SKM-1 (cell line): ENCODE data around the gene TMEM14A.
A peak's percentile ranks its signal among the peaks of the same experiment; 100 is the strongest.
"Not testable (repeated sequence)": the region's sequence is repeated elsewhere in the genome, so short reads cannot be mapped to it uniquely, and the experiment has no call there.

Source experiments
- DNase-seq: peaks from one replicate; lab custom pipeline; 2025; ENCODE audit not compliant: unreplicated experiment; lab: John Stamatoyannopoulos, UW

The TMEM14A gene

DNA sequence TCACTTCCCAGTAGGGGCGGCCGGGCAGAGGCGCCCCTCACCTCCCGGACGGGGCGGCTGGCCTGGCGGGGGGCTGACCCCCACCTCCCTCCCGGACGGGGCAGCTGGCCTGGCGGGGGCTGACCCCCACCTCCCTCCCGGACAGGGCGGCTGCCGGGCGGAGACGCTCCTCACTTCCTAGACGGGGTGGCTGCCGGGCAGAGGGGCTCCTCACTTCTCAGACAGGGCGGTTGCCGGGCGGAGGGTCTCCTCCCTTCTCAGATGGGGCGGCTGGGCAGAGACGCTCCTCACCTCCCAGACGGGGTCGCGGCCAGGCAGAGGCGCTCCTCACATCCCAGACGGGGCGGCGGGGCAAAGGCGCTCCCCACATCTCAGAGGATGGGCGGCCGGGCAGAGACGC, 15.0 kb upstream of the TMEM14A start:
- not testable (repeated sequence) for DNase-seq

DNA sequence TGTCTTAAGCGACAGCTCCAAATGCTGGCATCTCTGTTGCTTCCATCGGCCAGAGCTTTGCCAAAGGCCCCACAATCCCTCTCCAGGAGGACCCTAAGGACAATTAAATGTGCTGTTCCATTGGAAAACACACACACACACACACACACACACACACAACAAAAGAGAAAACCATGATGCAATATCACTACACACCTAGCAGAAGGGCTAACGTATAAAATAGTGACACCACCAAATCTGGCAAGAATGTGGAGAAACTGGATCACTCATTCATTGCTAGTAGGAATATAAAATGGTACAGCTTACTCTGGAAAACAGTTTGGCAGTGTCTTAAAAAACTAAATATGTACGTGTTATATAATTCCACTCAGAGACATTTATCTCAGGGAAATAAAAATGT, 13.0 kb upstream of the TMEM14A start:
- DNase-seq, result no peak

DNA sequence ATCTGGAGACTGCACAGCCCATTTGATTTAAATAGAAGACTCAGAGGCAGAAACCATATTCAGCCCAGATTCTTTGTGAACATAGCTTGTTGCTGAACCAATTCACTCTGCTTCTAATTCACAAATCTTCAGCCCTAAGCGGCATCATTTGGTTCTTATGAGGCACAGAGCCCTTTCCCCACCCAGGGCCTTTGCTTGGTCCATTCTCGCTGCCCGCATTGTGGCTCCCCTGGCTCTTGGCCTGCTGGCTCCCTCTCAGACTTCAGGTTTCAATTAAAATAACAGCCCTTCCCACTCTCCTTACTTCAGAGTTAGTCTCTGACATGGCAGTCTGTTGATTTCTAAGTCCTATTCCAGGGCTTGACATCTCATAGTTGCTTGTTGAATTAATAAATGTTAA, 9.4 kb upstream of the TMEM14A start:
- DNase-seq, result no peak

- DNase-seq, result no peak
These were observed 8.9 kb upstream of the TMEM14A start for GRCh38 chr6:52662031-52662430.

GRCh38 chr6:52663120-52663935, 7.6 kb upstream of the TMEM14A start:
- peak; percentile 81 for DNase-seq

GRCh38 chr6:52663936-52664185, 7.1 kb upstream of the TMEM14A start:
- DNase-seq, result no peak

DNA sequence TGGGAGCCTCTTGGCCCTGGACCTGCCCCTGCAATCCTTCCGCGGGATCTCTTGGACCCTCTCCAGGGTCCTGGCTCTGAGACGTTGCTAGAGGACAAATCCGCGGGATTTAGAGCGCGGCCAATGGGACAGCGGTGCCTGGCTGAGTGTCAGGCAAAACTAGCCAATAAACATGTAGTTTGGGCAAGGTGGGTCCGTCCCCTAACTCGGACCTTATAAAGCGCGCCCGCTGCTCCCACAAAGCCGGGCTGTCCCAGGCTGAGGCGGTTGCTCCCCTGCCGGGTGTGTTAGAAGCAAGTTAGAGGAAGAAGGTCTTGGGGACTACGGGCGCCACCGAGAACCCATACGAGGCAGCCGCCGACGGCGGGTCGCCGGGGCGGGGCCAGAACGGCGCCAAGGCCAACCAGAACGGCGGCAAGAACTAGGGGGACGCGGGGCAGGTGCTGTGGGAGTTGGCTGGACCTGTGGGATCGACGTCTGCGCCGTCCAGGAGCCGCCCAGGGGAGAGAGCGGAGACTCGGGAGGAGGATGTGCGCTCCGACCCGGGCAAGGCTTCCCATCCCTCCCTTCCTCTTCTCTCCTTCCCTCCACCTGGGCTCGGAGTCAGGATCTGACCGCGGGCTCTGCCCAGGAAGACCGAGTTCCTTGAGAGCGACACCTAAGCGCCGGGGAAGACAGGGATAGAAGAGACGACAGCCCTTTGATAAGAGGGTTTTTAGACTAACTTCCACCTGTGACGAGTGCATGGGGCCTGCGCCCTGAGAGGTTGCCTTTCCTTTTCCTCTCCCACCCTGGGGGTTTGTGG, 6.5 kb upstream of the TMEM14A start:
- DNase-seq, result peak; percentile 81

- no peak for DNase-seq
These were observed 5.8 kb upstream of the TMEM14A start for GRCh38 chr6:52664991-52665686.

DNA sequence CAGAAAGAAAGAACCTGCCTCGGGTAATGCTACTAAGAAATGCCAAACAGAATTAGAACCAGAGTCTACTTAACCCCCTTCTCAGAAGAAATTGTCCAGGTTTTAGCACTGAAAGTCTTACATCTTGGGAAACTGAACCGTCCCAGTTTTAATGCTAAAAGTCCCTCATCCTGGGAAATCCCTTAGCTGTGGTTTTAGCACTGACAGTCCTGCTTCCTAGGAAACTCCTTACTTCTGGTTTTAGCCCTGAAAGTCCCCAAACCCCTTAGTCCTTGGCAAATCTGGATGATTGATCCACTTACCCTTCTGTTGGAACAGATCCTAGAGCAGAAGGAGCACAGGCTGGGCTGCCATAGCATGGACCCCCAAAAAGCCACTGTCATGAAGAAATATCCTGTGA, 4.8 kb upstream of the TMEM14A start:
- no peak for DNase-seq

GRCh38 chr6:52666523-52666922, 4.4 kb upstream of the TMEM14A start:
- DNase-seq, result no peak

DNA sequence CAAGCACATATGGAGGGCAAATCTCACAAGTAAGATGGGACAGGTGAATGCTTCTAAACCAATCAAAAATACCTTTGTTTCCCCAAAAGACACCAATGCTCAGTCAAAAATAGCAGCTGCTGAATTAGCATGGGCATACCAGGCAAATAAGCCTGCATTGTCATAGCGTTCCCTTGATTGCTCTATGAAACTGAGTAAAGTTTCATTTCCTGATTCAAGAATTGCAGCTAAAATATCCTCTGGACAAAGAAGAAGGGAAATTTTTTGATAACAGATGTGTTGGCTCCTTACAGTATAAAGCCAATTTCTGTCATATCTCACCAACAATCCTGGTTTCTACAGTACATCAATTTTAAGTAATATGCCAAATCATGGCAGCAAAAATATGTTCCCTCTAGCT, 3.3 kb upstream of the TMEM14A start:
- DNase-seq, result no peak

DNA sequence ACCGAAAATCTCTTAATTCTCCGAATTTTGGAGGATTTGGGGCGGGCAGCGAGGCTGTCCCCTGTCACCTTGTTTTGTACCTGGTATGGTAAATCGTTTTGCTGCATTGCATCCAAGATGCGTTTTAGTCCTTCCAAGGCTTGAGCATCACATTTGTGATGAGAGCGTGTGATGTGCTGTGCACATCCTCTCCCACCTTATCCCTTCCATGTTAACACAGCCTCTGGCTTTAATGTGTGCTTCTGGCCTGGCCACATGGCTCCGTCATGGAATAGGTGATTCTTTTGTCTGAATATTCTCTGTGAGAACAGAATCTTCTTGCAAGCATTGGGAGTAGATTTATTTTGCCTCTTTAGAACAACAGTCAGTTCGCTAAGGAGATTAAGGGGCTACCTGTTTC, 763 bp downstream of the TMEM14A start:
- DNase-seq, result no peak

DNA sequence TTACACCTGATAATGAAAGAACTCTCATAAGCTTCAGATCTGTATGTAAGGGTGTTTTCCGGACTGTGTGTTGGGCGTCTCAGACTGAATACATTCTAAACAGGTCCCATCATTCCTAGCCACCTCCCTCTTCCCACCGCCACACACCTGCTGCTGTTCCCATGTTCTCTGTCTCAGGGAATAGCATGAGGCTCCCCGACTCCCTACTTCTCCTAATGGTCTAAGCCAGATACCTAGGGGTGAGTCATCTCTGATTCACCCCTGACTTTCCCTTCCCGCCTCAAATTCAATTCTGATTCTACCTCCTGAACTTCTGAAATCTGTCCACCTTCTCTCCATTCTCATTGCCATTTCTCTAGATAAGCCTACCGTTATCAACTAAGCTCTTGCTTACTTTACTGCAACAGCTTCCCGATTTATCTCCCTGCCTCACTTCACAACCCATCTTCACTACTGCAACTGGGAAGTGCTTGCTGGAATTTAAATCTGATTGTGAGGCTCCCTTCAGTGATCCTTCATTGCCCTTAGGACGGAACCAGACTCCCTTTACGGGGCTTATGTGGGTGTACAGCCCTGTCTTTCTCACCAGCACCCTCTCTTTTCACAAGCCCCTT, 1.6 kb downstream of the TMEM14A start:
- no peak for DNase-seq

- no peak for DNase-seq
These were observed 3.8 kb downstream of the TMEM14A start for GRCh38 chr6:52674666-52675065.

DNA sequence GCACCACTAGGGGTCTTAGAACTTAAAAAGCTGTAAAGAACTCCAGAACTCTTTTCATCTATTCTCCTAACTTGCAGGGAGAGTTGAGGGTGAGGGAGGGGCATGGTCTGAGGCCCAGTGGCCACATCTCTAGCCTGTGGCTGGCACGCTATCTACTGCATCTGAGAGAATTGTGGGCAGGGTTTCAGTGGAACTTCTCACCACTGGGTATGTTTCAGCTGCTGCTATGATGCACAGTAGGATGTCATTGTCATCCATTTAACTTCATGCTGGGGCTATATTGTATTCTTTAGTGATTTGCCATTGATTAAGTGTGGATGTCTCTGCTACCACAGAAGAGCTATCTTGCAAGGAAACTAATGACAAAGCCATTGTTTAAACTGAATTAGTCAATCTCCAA, 4.5 kb downstream of the TMEM14A start:
- no peak for DNase-seq

DNA sequence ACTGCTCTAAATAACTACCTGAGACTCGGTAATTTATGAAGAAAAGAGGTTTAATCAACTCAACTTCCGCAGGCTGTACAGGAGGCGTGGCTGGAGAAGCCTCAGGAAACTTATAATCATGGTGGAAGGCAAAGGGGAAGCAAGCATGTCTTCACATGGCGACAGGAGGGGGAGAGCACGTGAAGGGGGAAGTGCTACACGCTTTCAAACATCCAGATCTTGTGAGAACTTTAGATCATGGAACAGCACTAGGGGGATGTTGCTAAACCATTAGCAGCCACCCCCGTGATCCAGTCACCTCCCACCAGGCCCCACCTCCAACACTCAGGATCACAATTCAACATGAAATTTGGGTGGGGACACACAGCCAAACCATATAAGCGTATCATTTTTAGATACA, 5.7 kb downstream of the TMEM14A start:
- not testable (repeated sequence) for DNase-seq

GRCh38 chr6:52681416-52681815, 10.5 kb downstream of the TMEM14A start:
- no peak for DNase-seq

GRCh38 chr6:52686878-52687699, 16.2 kb downstream of the TMEM14A start:
- DNase-seq, result no peak

GRCh38 chr6:52689857-52690256, 18.9 kb downstream of the TMEM14A start:
- DNase-seq, result no peak

- no peak for DNase-seq
These were observed 20.8 kb downstream of the TMEM14A start for GRCh38 chr6:52691718-52692117.

DNA sequence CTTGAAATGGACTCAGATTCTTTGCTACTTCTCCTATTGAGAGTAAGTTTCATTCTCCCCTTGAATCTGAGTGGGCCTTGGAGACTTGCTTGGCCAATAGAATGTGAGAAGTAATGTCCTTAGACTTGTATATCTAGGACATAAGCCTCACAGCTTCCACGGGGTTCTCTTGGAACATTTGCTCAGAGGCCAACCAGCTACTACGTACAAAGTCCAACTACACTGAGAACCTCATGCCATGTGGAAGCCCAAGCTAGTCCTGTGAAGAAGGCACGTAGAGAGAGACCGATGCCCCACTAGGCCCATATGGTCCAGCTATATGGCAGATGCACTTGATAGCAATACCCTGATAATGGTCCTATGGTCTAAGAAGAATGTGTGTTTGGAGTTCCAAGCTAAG, 22.9 kb downstream of the TMEM14A start:
- no peak for DNase-seq
